K562 (cell line): ENCODE measurements around the gene LCNL1. TPM values are rescaled to one million over a fixed set of nuclear protein-coding genes. Genes with fewer than 3 reads are reported as not detected.

Experiments
- ARHGAP35 ChIP-seq: fragments of 450-650 bp; IDR thresholded peaks from 2 replicates; pipeline ENCODE4 v1.6.1; 2018; ENCODE audit not compliant: partially characterized antibody
- ATF2 ChIP-seq: sonication (generic); formaldehyde crosslinking; IDR thresholded peaks from 2 replicates; pipeline ENCODE4 v1.8.1; 2022; ENCODE audit warnings: missing genetic modification reagents
- BCLAF1 ChIP-seq, 2 experiments: fragments of 450-650 bp in 1 of 2; IDR thresholded peaks; 2 replicates each; pipeline ENCODE4 v1.6.1; 2011 to 2017; ENCODE audit warnings: low read depth in 2 of 2, antibody characterized with exemption in 1 of 2, borderline replicate concordance in 1 of 2, low read length in 1 of 2, mild to moderate bottlenecking in 1 of 2, mixed read lengths in 1 of 2; ENCODE audit not compliant: control insufficient read depth in 1 of 2
- EHMT2 ChIP-seq: fragments of 450-650 bp; IDR thresholded peaks from 2 replicates; pipeline ENCODE4 v1.6.1; 2018; ENCODE audit warnings: antibody characterized with exemption
- EP300 ChIP-seq: IDR thresholded peaks from 2 replicates; pipeline ENCODE4 v1.6.1; 2012; ENCODE audit warnings: low read length, improper control_type of control experiment
- ESRRB ChIP-seq: fragments of 250-450 bp; sonication (Bioruptor Pico); IDR thresholded peaks from 2 replicates; pipeline ENCODE4 v1.5.0; 2020; ENCODE audit warnings: mild to moderate bottlenecking, moderate library complexity, borderline replicate concordance
- LARP7 ChIP-seq: fragments of 450-650 bp; IDR thresholded peaks from 2 replicates; pipeline ENCODE4 v1.6.1; 2016
- MEIS2 ChIP-seq: fragments of 450-650 bp; IDR thresholded peaks from 2 replicates; pipeline ENCODE4 v1.6.1; 2014; ENCODE audit warnings: mild to moderate bottlenecking; ENCODE audit not compliant: partially characterized antibody
- NR3C1 ChIP-seq: sonication (generic); formaldehyde crosslinking; IDR thresholded peaks from 2 replicates; pipeline ENCODE4 v1.8.1; 2022; ENCODE audit warnings: missing genetic modification reagents
- PCBP1 ChIP-seq: fragments of 200-400 bp; formaldehyde crosslinking; IDR thresholded peaks from 2 replicates; pipeline ENCODE4 v1.6.1; 2018; ENCODE audit warnings: mild to moderate bottlenecking, low read depth, low read length; ENCODE audit not compliant: poor library complexity, severe bottlenecking
- PHB ChIP-seq: fragments of 250-450 bp; sonication (Bioruptor Pico); IDR thresholded peaks from 2 replicates; pipeline ENCODE4 v1.5.0; 2021
- PRDM10 ChIP-seq: fragments of 450-650 bp; IDR thresholded peaks from 2 replicates; pipeline ENCODE4 v1.6.1; 2018; ENCODE audit not compliant: partially characterized antibody
- SAFB ChIP-seq: fragments of 200-400 bp; formaldehyde crosslinking; IDR thresholded peaks from 2 replicates; pipeline ENCODE4 v1.6.1; 2017; ENCODE audit warnings: low read depth, low read length, borderline replicate concordance
- TCF7 ChIP-seq: sonication (generic); IDR thresholded peaks from 2 replicates; pipeline ENCODE4 v1.6.1; 2016; ENCODE audit warnings: antibody characterized with exemption, borderline replicate concordance
- ZBTB12 ChIP-seq: fragments of 250-450 bp; sonication (Bioruptor Pico); IDR thresholded peaks from 2 replicates; pipeline ENCODE4 v1.4.0; 2020
- ZHX1 ChIP-seq: fragments of 150-350 bp; conservative IDR thresholded peaks from 2 replicates; pipeline ENCODE4 v1.6.1; 2014; ENCODE audit warnings: low read length
- polyA plus RNA-seq, 8 experiments: library from polyadenylated mRNA; depleted of rRNA in 4 of 8; stranded (reverse) in 5 of 8; unstranded in 3 of 8; fragments of >200 nt; fragmentation: Nextera tagmentation in 2 of 8; fragmentation: Illumina TruSeq in 1 of 8; extraction: Ambion mirVana in 2 of 8; extraction: Trizol in 1 of 8; gene quantifications; 2 replicates each; pipeline versions ENCODE4 v1.2.1 to v1.2.3, GENCODE V29; 2011 to 2014; ENCODE audit warnings: inconsistent platforms in 1 of 8, missing spikeins in 1 of 8
- total RNA-seq, 7 experiments: library from RNA; depleted of rRNA in 6 of 7; stranded (reverse); fragments of >200 nt in 6 of 7; fragmentation: Illumina TruSeq in 2 of 7; extraction: Trizol in 2 of 7; gene quantifications; 2 replicates each; pipeline versions ENCODE4 v1.2.1 to v1.2.3, GENCODE V29; 2011 to 2021; ENCODE audit warnings: low replicate concordance in 1 of 7

Gene LCNL1
- total and polyA plus RNA-seq, 9 of the 15 experiments (the other 6 are each of a cell fraction or from before 2014, with no cell fraction given) = 0.04 to 0.16 (median 0.04) TPM; not detected in 4

GRCh38 chr9:136964171-136964689 lies 18.6 kb upstream of the LCNL1 start (continued):
- TF ChIP-seq ZHX1 (no peak), PRDM10 (no peak), LARP7 (no peak), BCLAF1 (IDR thresholded peaks at IDR 0.05; ENCODE audit: borderline replicate concordance in 1 of 2, control insufficient read depth in 1 of 2, low read depth in 2 of 2, low read length in 1 of 2) (no peak), ESRRB (no peak), SAFB (no peak), NR3C1 (no peak), ATF2 (no peak), PHB (CRISPR knock-in tag) (no peak), ARHGAP35 (no peak), MEIS2 (peak; percentile 40), EP300 (no peak), TCF7 (peak; percentile 78; the same call in 1 of the 2 replicates), PCBP1 (no peak), EHMT2 (no peak), ZBTB12 (no peak)
